Endothelial cell (in vitro differentiated cells): ENCODE results near the gene COL6A3. TPM values are rescaled to one million over a fixed set of nuclear protein-coding genes. Genes with fewer than 3 reads are reported as not detected.

Source experiments
- DNase-seq: peaks from one replicate; pipeline ENCODE4 v3.0.0; 2021; ENCODE audit warnings: low spot score
- H3K27ac Mint-ChIP-seq: one replicate; pipeline ENCODE4 v1.8.0; 2021; ENCODE audit warnings: mixed read lengths, inconsistent platforms; ENCODE audit not compliant: unreplicated experiment
- H3K27me3 Mint-ChIP-seq: one replicate; pipeline ENCODE4 v1.8.0; 2021; ENCODE audit warnings: mild to moderate bottlenecking, moderate library complexity, mixed read lengths, inconsistent platforms; ENCODE audit not compliant: unreplicated experiment
- H3K36me3 Mint-ChIP-seq: one replicate; pipeline ENCODE4 v1.8.0; 2021; ENCODE audit warnings: mild to moderate bottlenecking, low read depth, mixed read lengths, inconsistent platforms; ENCODE audit not compliant: unreplicated experiment
- H3K4me1 Mint-ChIP-seq: one replicate; pipeline ENCODE4 v1.8.0; 2021; ENCODE audit warnings: mild to moderate bottlenecking, mixed read lengths, inconsistent platforms; ENCODE audit not compliant: unreplicated experiment
- H3K4me3 Mint-ChIP-seq: one replicate; pipeline ENCODE4 v1.8.0; 2021; ENCODE audit warnings: mild to moderate bottlenecking, mixed read lengths, inconsistent platforms; ENCODE audit not compliant: unreplicated experiment
- H3K9me3 Mint-ChIP-seq: one replicate; pipeline ENCODE4 v1.8.0; 2021; ENCODE audit warnings: mixed read lengths, inconsistent platforms; ENCODE audit not compliant: unreplicated experiment
- CTCF ChIP-seq: fragments of 200-600 bp; sonication (generic); IDR thresholded peaks from one replicate; pipeline ENCODE4 v1.5.0; 2021; ENCODE audit warnings: antibody characterized with exemption; ENCODE audit not compliant: unreplicated experiment
- total RNA-seq: library from RNA; stranded (reverse); fragmentation: NEBNext Ultra II Directional; extraction: Animal tissue kit (Norgen Biotek cat#: 25700); gene quantifications from one replicate; pipeline ENCODE4 v1.2.1, GENCODE V29; 2021; ENCODE audit not compliant: unreplicated experiment

Gene COL6A3
- total RNA-seq, 1 donor from 2014 or later: 1.6 TPM

- peak; percentile 84 for DNase-seq
- no peak overlapping the region for H3K4me3 Mint-ChIP-seq
- peak; percentile 56 for TF ChIP-seq CTCF
- peak overlapping the region; percentile 72 for H3K27ac Mint-ChIP-seq
- H3K36me3 Mint-ChIP-seq: no peaks in the 10 kb centered on the region
- H3K9me3 Mint-ChIP-seq: no peaks in the 10 kb centered on the region
- no peaks in the 10 kb centered on the region for H3K27me3 Mint-ChIP-seq
- H3K4me1 Mint-ChIP-seq: peaks cover 28% of the 10 kb centered on the region
These were observed 7.7 kb upstream of the COL6A3 start for GRCh38 chr2:237421542-237422116.

- no peak for TF ChIP-seq CTCF
- Mint-ChIP-seq H3K9me3 (no peaks in the 10 kb centered on the region), H3K4me3 (no peak overlapping the region), H3K27ac (no peak overlapping the region), H3K36me3 (no peaks in the 10 kb centered on the region), H3K27me3 (no peaks in the 10 kb centered on the region), H3K4me1 (peaks cover 21% of the 10 kb centered on the region)
- DNase-seq: no peak
These were observed 4.3 kb upstream of the COL6A3 start for GRCh38 chr2:237418300-237418699.

GRCh38 chr2:237412988-237413776 is 782 bp downstream of the COL6A3 start:
- Mint-ChIP-seq H3K36me3 (no peaks in the 10 kb centered on the region), H3K4me1 (peaks cover 6% of the 10 kb centered on the region), H3K27me3 (no peaks in the 10 kb centered on the region), H3K27ac (no peak overlapping the region), H3K4me3 (no peak overlapping the region), H3K9me3 (no peaks in the 10 kb centered on the region)
- DNase-seq: no peak
- TF ChIP-seq CTCF: no peak

- Mint-ChIP-seq H3K27ac (no peak overlapping the region), H3K36me3 (no peaks in the 10 kb centered on the region), H3K27me3 (no peaks in the 10 kb centered on the region), H3K9me3 (no peaks in the 10 kb centered on the region), H3K4me3 (no peak overlapping the region), H3K4me1 (peaks cover 6% of the 10 kb centered on the region)
- no peak for DNase-seq
- TF ChIP-seq CTCF: no peak
These were observed 1.3 kb downstream of the COL6A3 start for GRCh38 chr2:237412646-237412987.
